ENCODE measurements around the gene COG6.

- TF ChIP-seq CTCF (conservative IDR thresholded peaks at IDR 0.05; ENCODE audit: low read length) (no peak), EZH2phosphoT487 (IDR thresholded peaks at IDR 0.05; ENCODE audit: borderline replicate concordance) (no peak)
These were observed 96.3 kb downstream of the COG6 start for GRCh38 chr13:39751805-39752204.

All from Loucy (cell line).